Smooth muscle cell (in vitro differentiated cells): ENCODE data around the gene KLK10. TPM values are rescaled to one million over a fixed set of nuclear protein-coding genes. Genes with fewer than 3 reads are reported as not detected.

Experiments
- DNase-seq: peaks from one replicate; lab custom pipeline; 2025; ENCODE audit not compliant: unreplicated experiment; lab: John Stamatoyannopoulos, UW
- H2AFZ ChIP-seq: fragments of 200-600 bp; sonication (generic); 2 replicates; pipeline ENCODE4 v1.6.0; 2016; ENCODE audit warnings: antibody characterized with exemption, low read depth, mild to moderate bottlenecking
- H3F3A ChIP-seq: fragments of 200-600 bp; sonication (generic); 2 replicates; pipeline ENCODE4 v1.6.0; 2017; ENCODE audit warnings: antibody characterized with exemption, low read depth
- H3K27ac ChIP-seq: fragments of 200-600 bp; sonication (generic); 2 replicates; pipeline ENCODE4 v1.5.1; 2016; ENCODE audit warnings: low read depth, mild to moderate bottlenecking
- H3K27me3 ChIP-seq: fragments of 200-600 bp; sonication (generic); 2 replicates; pipeline ENCODE4 v1.6.1; 2016; ENCODE audit warnings: low read depth, mild to moderate bottlenecking
- H3K36me3 ChIP-seq: fragments of 200-600 bp; sonication (generic); 2 replicates; pipeline ENCODE4 v1.5.1; 2016; ENCODE audit warnings: low read depth
- H3K4me1 ChIP-seq: fragments of 200-600 bp; sonication (generic); 2 replicates; pipeline ENCODE4 v1.5.1; 2016; ENCODE audit warnings: low read depth
- H3K4me2 ChIP-seq: fragments of 200-600 bp; sonication (generic); 2 replicates; pipeline ENCODE4 v1.6.0; 2016; ENCODE audit warnings: mild to moderate bottlenecking
- H3K4me3 ChIP-seq: fragments of 200-600 bp; sonication (generic); 2 replicates; pipeline ENCODE4 v1.5.1; 2016; ENCODE audit warnings: mild to moderate bottlenecking
- H3K79me2 ChIP-seq: fragments of 200-600 bp; sonication (generic); 2 replicates; pipeline ENCODE4 v1.6.0; 2016; ENCODE audit warnings: low read depth, mild to moderate bottlenecking
- H3K9ac ChIP-seq: fragments of 200-600 bp; sonication (generic); 2 replicates; pipeline ENCODE4 v1.6.0; 2016; ENCODE audit warnings: low read depth
- H3K9me3 ChIP-seq: fragments of 200-600 bp; sonication (generic); replicated peaks from 2 replicates; pipeline ENCODE4 v1.5.1; 2016; ENCODE audit warnings: low read depth
- H4K20me1 ChIP-seq: fragments of 200-600 bp; sonication (generic); 2 replicates; pipeline ENCODE4 v1.6.0; 2016; ENCODE audit warnings: low read depth
- WGBS: methylation state at CpG from one replicate; pipeline ENCODE4 v1.1.7; 2016; ENCODE audit warnings: low lambda C conversion rate; 5-methylcytosine and 5-hydroxymethylcytosine counted together
- polyA plus RNA-seq: library from polyadenylated mRNA; unstranded; fragments of >200 nt; fragmentation: Nextera tagmentation; extraction: Ambion mirVana; gene quantifications from 2 replicates; pipeline ENCODE4 v1.2.1, GENCODE V29; 2016
- total RNA-seq: library from RNA; depleted of rRNA; stranded (reverse); fragments of >200 nt; gene quantifications from 2 replicates; pipeline ENCODE4 v1.2.3, GENCODE V29; 2014
- TF ChIP-seq, protein P1 (sequence below): fragments of 200-600 bp; sonication (generic); IDR thresholded peaks from 2 replicates; pipeline ENCODE4 v1.5.1; 2017; ENCODE audit warnings: borderline replicate concordance, mild to moderate bottlenecking, antibody characterized with exemption; ENCODE audit not compliant: insufficient read depth, poor library complexity, severe bottlenecking

Gene KLK10
- total and polyA plus RNA-seq, 2 experiments from 2014 or later = 3.6 to 8.5 TPM

DNA sequence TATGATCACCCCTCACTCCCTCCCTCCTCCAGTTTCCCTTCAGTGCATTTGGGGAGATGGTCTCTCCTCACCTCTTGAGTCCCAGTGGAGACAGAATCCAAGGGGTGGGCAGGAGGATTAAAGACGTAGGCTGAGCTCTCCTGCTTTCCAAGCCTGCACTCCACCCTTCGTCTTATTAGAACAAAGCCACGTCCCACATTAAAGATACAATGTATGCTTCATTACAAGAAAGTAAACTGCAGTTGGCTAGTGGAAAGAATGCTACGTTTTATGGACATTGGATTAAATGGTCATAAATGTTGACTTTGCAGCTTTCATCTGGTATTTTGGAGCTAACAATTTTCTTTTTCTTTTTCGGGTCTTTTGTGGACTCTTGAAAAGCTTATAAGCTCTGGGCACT, 8.4 kb upstream of the KLK10 start:
- Histone ChIP-seq H3K27me3 (no peaks in the 10 kb centered on the region), H3K4me3 (no peak overlapping the region), H3F3A (no peaks in the 10 kb centered on the region), H3K79me2 (no peaks in the 10 kb centered on the region), H3K9me3 (no peaks in the 10 kb centered on the region), H3K9ac (no peak overlapping the region), H3K36me3 (no peaks in the 10 kb centered on the region), H3K4me1 (no peaks in the 10 kb centered on the region), H4K20me1 (no peaks in the 10 kb centered on the region), H3K4me2 (no peak overlapping the region), H3K27ac (no peak overlapping the region), H2AFZ (no peak overlapping the region)
- TF ChIP-seq, protein P1, sequence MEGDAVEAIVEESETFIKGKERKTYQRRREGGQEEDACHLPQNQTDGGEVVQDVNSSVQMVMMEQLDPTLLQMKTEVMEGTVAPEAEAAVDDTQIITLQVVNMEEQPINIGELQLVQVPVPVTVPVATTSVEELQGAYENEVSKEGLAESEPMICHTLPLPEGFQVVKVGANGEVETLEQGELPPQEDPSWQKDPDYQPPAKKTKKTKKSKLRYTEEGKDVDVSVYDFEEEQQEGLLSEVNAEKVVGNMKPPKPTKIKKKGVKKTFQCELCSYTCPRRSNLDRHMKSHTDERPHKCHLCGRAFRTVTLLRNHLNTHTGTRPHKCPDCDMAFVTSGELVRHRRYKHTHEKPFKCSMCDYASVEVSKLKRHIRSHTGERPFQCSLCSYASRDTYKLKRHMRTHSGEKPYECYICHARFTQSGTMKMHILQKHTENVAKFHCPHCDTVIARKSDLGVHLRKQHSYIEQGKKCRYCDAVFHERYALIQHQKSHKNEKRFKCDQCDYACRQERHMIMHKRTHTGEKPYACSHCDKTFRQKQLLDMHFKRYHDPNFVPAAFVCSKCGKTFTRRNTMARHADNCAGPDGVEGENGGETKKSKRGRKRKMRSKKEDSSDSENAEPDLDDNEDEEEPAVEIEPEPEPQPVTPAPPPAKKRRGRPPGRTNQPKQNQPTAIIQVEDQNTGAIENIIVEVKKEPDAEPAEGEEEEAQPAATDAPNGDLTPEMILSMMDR = no peak
- 64% methylated on average over 5 of the region's 5 CpGs for WGBS
- no peak for DNase-seq

DNA sequence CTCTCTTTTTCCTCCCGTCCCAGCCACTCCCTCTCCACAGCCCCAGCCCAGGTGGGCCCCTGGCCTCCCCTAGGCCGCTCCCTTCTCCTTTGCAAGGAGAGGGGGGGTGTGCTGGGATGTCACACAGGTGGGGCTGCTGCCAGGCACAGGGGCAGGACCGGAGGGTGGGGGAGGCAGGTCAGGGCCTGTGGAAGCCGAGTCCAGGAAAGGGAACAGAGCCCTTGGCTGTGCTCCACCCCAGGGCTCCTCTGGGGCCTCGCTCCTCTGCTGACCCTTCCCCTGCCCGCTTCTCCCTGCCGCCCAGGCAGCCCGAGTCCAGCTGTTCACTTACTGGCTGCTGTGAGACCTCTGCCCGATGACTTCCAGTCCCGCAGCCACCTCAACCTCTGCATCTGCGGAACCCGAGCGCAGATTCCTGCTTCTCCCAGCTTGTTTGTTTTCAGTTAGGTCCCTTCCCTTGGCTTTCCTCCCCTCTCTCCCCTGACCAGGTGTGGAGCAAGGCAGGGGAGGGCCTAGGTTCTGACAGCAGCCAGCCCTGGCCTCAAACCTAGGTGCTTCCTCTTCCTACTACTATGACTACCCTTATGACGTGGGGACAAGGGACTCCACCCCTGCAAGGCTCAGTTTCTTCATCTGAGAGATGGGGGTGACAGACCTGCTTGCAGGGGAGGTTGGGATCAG, 7.8 kb upstream of the KLK10 start:
- Histone ChIP-seq H3K4me2 (no peak overlapping the region), H4K20me1 (no peaks in the 10 kb centered on the region), H3K36me3 (no peaks in the 10 kb centered on the region), H3K27ac (no peak overlapping the region), H3K4me3 (no peak overlapping the region), H3K79me2 (no peaks in the 10 kb centered on the region), H3K4me1 (no peaks in the 10 kb centered on the region), H3K9me3 (no peaks in the 10 kb centered on the region), H3F3A (no peaks in the 10 kb centered on the region), H3K27me3 (peaks cover 3% of the 10 kb centered on the region), H3K9ac (no peak overlapping the region), H2AFZ (no peak overlapping the region)
- DNase-seq = no peak
- TF ChIP-seq, protein P1 = no peak
- WGBS = 85% methylated on average over 14 of the region's 14 CpGs

DNA sequence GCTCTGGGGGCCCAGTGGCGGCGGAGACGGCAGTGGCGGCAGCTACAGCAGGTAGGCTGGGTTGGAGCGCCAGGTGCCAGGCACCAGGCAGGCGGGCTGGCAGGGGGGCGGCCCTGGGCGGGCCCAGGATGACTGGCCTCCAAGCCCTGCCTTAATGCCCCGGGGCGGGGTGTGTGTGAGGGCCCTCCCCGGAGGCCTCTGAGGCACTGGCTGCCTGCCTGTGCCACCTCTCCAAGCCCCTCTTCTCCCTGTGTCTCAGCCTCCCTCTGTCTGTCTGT, 7.0 kb upstream of the KLK10 start, which contains the start of gene KLK11:
Gene KLK11, minus strand, starts transcription at position 63 of the 278 bp plus-strand sequence. CDS start 985 bp downstream, outside the sequence.
- TF ChIP-seq, protein P1 = no peak
- peaks cover 3% of the 10 kb centered on the region for H3K27me3 ChIP-seq
- no peak for DNase-seq
- H3K9me3 ChIP-seq = no peaks in the 10 kb centered on the region
- no peaks in the 10 kb centered on the region for H3K36me3 ChIP-seq
- H3K9ac ChIP-seq = no peak within 1 kb of the TSS
- no peak within 1 kb of the TSS for H3K4me3 ChIP-seq
- H3K4me1 ChIP-seq = no peaks in the 10 kb centered on the region
- no peaks in the 10 kb centered on the region for H4K20me1 ChIP-seq
- WGBS = 84% methylated on average over 10 of the region's 11 CpGs
- no peak within 1 kb of the TSS for H3K27ac ChIP-seq
- H3K4me2 ChIP-seq = no peak within 1 kb of the TSS
- H3F3A ChIP-seq = no peaks in the 10 kb centered on the region
- no peaks in the 10 kb centered on the region for H3K79me2 ChIP-seq
- no peak within 1 kb of the TSS for H2AFZ ChIP-seq
